ENCODE data around the gene GPR63. TPM values are rescaled to one million over a fixed set of nuclear protein-coding genes. Genes with fewer than 3 reads are reported as not detected.
A peak's percentile ranks its signal among the peaks of the same experiment; 100 is the strongest.

Gene GPR63
- polyA plus RNA-seq, 3 donors, result 2.7 to 3.4 (median 3.4) TPM

GRCh38 chr6:96784650-96785049, 52.6 kb downstream of the GPR63 start:
- DNase-seq (ENCODE audit: extremely low read depth in 1 of 11, low read depth in 9 of 11, low spot score in 4 of 11), result peak in 1 of 11 donors; percentile 7

DNA sequence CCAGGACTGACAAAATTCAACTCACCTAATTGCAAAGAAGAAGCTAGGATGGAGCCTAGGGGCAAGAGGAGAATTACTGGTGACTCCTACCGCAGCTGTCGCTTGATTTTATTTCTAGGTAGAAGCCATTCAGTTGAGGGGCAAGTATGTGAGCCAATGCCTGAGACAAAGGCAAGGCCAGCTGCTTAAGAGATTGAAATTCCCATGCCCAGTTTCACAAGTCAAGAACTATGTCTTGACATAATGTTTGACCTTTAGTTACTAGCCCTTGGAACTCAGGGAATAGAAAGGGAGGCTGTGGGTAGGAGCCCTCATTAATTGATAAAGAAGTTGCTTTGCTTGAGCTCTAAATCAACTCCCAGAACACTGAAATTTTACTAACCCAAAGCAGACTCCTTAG, 54.0 kb downstream of the GPR63 start:
- no peak for DNase-seq (ENCODE audit: extremely low read depth in 1 of 11, low read depth in 9 of 11, low spot score in 4 of 11)

DNA sequence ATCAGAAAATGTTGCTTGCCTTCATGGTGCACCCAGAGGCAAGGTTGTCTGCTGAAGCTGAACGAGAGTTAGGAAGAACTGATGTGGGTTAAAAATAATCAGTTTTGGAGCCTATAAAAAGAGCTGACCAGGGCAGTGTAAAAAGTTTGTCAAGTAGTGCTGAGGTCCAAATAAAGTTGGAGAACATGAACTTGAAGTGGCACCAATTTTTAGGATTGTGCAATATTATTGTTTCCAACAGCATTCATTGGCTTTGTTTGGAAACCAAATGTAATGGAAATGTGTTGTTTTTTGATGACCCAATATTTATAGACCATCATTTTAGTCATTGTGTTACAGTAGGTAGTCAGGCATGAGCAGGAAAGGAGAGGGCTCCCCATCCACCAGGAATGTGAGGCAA, 55.7 kb downstream of the GPR63 start:
- no peak for DNase-seq (ENCODE audit: extremely low read depth in 1 of 11, low read depth in 9 of 11, low spot score in 4 of 11)

DNA sequence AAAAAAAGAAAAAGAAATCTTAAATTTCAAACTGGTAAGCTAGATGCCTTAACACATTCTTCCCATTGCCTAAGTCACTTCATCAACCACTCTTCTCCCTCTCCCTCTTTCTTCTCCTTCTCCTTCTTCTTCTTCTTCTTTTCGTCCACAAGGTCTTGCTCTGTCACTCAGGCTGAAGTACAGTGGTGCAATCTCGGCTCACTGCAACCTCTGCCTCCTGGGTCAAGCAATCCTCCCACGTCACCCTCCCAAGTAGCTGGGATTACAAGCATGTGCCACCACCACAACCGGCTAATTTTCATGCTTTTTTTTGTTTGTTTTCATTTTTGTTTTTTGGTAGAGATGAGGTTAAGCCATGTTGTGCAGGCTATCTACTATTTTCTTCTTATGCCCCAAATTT, 60.2 kb downstream of the GPR63 start:
- no peak for DNase-seq (ENCODE audit: extremely low read depth in 1 of 11, low read depth in 9 of 11, low spot score in 4 of 11)

DNA sequence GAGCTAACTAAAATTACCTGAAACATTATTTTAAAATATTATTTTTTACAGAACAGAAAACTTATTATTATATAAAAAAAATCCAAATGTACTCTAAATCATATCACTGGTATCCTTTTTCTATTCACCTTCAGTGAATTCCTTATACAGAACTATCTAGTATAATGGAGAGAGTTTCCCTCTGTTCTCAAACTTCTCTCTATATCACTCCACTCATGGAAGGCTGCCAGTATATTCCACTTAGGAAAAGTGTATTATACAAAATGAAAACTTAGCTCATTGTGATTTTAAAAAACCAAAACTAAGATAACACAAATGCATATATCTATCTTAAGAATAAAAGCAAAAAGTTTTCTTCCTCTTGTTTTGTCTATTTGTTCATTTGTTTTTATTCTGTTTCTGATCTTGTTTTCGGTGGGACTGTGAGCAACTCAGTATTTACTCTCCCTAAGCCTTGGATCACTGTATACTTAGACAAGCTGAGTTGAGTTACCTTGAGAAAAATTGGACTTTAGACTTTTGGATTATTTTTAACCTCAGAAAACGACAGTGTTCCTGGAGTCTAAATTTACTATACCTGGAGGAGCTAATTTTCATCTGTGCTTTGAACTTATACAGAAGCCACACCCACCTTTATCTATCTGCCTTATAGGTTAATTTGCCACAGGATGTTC, 61.4 kb downstream of the GPR63 start:
- no peak for DNase-seq (ENCODE audit: extremely low read depth in 1 of 11, low read depth in 9 of 11, low spot score in 4 of 11)

GRCh38 chr6:96766769-96767168, 70.5 kb downstream of the GPR63 start:
- no peak for DNase-seq (ENCODE audit: extremely low read depth in 1 of 11, low read depth in 9 of 11, low spot score in 4 of 11)

DNA sequence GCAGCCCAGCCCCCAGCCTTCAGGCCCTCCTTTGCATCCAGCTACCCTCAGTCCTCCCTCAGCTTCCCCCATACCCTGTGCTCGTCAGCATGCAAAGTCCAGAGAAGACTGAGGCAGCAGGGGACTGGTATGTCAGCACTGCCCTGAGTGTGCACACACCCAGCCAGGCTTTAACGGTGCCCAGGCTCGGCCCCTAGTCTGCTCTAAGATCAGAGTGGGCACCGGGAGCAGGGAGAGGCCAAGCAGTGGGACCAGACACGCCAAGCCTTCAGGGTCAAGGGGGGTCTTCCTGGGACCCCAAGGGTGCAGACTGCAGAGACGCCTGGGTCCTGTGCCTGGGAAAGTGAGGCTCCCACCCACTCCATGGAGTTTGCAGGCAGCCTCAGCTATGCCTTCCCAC, 74.7 kb downstream of the GPR63 start:
- no peak for DNase-seq (ENCODE audit: extremely low read depth in 1 of 11, low read depth in 9 of 11, low spot score in 4 of 11)

DNA sequence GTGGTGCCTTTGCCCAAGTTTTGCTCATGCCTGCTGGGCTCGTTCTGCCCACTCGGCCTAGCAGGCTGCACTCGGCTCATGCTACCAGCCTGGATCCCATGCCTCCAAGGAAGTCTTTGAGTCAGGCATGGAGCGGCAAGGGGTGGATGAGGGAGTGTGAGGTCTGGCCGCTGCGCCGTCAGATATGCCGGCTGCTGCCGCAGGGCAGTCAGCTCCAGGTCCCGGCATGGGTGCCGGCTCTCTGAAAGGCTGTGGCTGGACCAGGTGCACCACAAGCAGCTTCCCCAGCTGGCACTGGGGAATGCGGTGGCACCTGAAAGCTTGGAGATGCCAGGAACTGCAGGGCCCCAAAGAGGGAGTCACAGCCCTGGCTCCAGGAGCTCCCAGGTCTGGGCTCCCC, 75.5 kb downstream of the GPR63 start:
- DNase-seq (ENCODE audit: extremely low read depth in 1 of 11, low read depth in 9 of 11, low spot score in 4 of 11), result no peak

- DNase-seq (ENCODE audit: extremely low read depth in 1 of 11, low read depth in 9 of 11, low spot score in 4 of 11), result no peak
Measured at GRCh38 chr6:96760153-96760687, 77.1 kb downstream of the GPR63 start.

GRCh38 chr6:96755096-96755495, 82.2 kb downstream of the GPR63 start:
- DNase-seq (ENCODE audit: extremely low read depth in 1 of 11, low read depth in 9 of 11, low spot score in 4 of 11), result no peak

- no peak for DNase-seq (ENCODE audit: extremely low read depth in 1 of 11, low read depth in 9 of 11, low spot score in 4 of 11)
Measured at GRCh38 chr6:96749891-96750290, 87.4 kb downstream of the GPR63 start.

Other genes with a start within 250 kb of the GPR63 start
- gene NDUFAF4, start 60.4 kb upstream of the GPR63 start, polyA plus RNA-seq (ENCODE audit: insufficient read length in 3 of 3), result 10 to 100 TPM; 29.9 to 43.3 (median 34.6) TPM
- gene KLHL32, start 87.3 kb upstream of the GPR63 start, polyA plus RNA-seq (ENCODE audit: insufficient read length in 3 of 3), result 1 to 10 TPM; 3.4 to 4.1 (median 3.5) TPM

Data from renal cortex interstitium (tissue), 11 donors.